NCI-H748 treated with DMSO at 0.1 percent for 48 hours (cell line): ENCODE measurements around the gene MED12L.

Experiments
- DNase-seq: peaks from one replicate; lab custom pipeline; 2025; lab: John Stamatoyannopoulos, UW

Gene MED12L

DNA sequence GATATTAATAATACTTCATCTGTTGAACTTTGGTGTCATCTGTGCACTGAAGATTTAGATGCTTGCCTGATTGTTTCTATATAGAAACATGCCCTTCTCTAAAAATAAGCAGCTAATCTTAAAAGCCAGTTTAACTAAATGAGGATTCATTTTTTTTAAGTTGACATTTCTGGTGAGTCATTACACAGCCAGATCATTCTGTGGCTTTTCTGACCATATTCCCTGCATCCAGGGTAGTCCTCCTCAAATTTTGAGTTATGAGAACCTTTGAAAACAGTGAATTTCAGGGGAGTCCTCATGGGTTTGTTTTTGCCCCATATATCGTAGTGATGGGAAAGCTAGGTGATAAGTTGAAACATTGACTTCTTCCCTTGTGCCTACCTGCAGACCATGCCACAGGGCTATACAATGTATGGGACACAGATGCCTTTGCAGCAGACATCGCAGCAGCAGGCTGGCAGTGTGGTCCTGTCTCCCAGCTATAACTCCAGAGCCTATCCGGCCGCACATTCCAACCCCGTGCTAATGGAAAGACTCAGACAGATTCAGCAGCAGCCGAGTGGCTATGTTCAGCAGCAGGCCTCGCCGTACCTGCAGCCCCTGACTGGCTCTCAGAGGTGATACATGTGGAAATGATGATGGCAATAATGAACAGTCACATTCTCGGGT is 325.6 kb downstream of the MED12L start:
- no peak for DNase-seq

DNA sequence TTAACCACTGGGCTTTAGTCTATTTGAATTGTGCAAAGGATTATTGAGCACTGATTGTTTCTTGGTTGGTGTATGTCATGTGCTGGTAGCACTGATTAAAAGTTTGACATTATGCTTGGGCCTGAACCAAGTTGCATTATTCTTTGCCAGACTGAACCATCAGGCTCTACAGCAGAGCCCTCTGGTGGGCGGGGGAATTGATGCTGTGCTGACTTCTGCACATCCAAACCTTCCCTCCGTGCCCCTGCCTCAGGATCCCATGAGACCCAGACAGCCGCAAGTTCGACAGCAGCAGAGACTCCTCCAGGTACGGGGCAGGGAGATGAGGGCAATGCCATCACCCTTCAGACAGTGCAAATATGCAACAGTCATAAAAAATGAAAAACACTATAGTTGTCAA is 327.5 kb downstream of the MED12L start:
- no peak for DNase-seq

DNA sequence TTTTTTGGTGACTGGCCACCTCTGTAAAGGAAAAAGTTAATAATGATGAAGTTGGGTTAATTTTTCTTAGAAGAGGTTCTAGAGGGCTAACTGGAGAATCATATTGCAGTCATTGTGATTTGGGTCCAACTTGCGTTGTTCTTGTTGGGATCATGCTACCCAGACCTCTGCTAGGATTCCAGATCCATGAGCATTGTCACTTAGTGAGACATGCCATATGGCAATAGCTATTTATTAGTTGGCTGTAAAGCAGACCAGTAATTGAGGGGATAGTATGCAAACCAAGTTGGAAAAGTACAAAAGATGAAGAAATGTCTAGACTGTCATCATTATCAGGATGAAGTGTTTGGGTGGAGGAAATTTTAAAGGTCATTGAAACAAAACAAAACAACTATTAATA is 329.8 kb downstream of the MED12L start:
- DNase-seq: no peak

DNA sequence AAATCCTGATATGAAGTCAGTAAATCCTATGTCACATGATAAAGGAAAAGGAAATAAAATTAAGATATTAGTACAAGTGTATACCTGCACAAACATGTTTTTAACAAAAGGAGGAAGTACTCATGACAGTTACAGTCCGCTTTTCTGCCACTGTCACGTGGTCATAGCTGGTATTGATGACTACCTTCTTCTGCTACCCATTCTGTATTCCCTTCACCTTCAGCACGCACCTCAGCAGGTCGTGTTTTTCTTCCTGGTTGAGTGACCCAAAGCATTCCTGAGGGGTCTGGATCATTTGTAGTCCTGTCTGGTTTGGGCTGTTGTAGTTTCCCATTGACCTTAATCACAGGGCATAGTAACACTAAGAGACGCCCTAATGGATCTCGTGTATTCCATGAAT is 334.3 kb downstream of the MED12L start:
- no peak for DNase-seq

DNA sequence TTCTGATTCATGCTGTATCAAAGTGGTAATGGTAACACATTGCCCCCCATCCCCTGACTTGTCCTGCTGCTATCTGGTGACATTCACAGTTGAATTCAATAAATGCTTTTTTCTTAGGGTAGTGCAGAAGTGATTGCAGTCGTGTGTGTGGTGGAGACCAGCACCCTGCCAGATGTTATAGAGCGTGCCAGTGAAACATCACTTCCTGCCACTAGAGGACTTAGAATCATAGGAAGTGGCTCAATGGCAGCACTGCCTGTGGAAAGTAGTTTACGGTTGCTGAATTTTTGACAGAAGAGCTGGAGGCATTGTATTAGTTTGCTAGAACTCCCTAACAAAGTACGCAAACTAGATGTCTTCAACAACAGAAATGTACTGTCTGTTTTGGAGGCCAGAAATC is 336.5 kb downstream of the MED12L start:
- DNase-seq: no peak

DNA sequence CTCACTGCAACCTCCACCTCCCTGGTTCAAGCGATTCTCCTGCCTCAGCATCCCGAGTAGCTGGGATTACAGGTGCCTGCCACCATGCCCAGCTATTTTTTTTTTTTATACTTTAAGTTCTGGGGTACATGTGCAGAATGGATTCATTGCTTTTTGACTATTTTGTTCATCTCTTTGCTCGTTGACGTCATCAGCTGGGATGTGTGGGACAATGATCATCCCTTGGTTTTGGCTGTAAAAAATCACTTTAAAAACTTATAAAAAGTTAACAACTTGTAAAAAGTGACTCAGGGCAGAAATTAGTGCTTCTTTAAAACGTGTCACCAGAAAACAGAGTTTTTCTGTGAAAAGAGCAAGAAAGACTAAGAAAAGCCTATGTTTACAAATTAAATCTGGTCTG is 337.6 kb downstream of the MED12L start:
- DNase-seq: no peak

DNA sequence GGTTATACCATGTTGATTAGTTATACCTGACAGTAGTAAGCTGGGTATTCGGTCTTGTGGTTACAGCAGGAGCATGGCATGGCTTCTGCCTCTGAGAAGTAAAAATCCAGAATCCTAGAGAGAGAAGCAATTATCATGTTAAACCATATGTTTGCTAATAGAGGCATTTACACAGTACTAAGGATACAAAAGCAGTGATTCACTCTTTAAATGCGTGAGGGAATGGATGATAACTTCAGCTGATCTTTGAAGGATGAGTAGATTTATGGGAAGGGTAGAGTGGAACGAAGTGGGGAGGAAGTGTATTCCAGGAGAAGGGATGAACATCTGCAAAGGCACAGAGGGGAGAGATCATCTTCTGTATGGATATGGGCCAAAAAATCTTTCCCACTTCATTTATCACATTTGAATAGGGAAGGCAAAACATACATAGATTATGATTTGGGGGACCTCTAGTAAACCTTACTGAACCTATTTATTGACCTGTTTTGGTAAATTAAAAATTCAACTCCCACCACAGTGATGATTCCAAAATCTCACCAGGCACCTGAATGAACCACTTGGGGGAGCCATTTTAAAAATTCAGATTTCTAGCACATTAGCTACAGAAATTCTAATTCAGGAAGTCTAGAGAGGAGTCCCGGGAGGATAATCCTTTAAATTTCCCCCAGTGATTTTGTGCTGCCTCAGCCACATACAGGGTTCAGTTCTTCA is 340.3 kb downstream of the MED12L start:
- no peak for DNase-seq

DNA sequence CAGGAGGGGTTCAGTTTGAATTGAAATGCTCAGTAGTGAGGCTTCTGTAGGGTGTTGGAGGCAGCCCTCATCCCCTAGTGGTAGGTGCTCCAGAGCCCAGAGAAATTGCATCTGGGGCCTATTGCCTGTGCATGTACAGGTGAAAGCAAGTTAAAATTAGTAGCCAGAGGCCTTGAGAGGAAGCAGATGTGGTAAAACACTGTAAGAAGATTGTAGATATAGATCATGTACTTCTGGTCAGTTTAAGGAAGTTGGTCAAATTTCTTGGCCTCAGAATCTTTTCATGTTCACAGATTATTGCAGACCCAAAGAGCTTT is 340.8 kb downstream of the MED12L start:
- no peak for DNase-seq

DNA sequence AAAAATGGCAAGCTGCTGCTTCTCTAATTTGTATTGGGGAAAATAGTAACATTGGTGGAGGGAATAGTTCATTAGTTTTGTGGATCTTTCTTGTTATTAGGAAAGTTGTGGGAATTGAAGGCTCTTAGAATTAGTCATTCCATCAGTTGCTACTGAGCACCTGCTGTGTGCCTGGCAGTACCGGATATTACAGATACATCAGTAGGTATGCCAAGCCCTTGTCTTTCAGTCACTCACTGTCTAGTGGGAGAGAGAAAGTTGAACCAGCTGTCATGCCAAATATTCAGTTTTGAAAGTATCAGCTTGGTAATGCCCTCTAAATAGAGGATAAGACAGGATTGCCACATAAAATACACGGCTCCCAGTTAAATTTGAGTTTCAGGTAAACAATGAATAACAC is 342.9 kb downstream of the MED12L start:
- DNase-seq: no peak

DNA sequence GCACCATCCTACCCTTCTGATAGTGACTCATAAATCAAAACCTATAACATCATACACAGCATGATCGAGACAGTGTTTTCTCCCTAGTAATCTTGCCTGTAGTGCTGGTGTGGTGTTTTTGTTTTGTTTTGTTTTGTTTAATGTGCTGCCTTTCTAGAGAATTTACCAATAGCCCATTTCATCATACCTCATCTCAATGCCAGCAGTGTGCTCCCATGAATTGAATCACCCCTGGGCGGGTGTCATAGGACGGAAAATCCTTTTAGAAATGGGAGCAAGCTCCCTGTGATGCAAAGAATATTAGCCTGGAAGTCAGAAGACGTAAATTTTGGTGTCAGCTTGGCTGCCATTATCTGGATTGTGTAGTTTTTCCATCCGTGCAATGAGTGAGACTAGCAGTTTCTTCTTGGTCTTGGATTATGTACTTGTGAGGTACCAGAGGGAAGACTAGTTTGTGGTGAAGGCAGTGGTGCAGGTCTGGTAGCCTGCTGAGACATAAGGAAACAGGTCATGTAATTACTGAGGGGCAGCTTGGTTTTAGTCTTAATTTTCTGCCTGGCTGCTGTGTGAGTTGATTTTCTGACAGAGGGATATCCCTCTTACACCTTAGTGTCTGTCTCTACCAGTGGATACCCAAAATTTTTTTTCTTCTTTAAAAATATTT is 345.5 kb downstream of the MED12L start:
- no peak for DNase-seq

DNA sequence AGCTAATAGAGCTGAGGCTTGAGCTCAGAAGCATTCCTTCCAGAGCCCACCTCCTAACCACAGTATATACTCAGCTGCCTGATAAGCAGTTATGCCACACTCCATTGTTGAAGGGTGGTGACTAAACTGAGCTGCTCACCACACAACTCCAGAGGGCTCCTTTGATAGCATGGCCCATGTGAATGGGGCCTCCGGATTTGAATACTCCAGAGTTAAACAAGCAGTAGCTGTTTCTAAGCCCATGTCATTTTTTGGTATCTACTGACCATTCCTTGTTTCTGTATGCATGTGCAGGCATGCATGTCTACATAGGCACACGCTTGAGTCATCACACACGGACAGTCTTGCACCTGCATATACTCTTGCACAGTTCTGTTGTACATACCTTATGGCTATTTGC is 346.5 kb downstream of the MED12L start:
- DNase-seq: no peak

DNA sequence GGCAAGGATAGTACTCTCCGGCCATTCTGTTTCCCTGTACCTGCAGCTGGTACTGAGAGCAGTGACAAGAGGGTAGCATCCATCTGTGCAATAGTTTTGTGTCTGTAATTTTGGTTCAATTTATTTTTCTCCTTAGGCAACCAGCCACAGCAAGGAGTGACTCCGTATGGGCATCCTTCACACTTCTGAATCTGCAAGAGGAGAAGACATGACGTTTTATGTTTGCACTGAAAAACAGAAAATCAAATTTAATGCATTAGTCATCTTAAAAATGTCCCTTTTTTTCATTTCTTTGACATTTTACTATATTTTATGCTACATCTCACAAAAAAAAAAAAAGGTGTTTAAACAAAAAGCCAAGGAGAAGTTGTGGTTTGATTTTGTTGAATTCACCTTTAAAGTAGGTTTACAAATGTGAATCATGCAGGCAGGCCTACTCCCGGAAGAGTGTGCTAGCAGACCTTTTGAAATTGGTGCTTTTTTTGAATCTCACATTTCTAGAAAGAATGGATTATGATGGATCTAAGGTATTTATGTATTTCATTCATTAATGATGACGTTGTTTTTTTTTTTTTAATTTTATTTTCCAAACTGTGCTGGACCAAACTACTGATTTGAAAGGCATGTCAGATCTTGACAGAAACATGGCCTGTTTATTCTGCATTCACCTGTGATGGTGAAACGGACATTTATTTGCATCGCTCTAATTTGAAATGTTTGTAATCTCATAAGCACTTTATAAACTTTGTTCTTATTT is 347.3 kb downstream of the MED12L start:
- DNase-seq: no peak

DNA sequence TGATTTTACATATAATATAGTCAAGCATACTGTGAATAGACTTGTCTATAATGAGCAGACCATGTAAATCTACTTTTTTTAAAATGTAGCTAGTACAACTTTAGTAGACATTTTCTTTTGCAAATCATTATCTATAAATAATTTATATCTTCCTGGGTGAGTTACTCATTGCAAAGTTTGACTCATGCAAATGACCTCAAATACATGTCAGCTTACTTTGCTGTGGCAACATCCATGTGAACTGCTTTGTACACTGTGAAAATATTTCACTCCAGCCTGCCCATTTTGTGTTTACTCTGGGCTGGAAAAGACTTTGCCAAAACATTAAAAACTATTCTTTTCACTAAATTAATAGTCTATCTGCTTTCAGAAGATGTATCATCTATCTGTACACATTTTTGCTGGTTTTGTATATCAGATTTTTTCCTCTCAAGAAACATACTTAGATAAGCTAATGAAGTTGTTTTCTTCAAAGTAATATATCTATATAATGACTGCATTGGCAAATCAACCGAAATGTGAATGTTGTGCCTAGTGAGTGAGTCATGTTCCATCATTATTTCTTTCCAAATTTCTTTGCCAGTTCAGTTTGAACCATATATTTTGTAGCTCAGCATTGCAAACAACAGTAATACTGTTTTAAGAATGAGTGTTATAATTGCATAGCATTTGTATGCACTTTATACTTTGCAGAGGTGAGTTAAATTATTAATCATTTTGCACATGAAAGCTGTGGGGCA is 348.9 kb downstream of the MED12L start:
- DNase-seq: no peak

DNA sequence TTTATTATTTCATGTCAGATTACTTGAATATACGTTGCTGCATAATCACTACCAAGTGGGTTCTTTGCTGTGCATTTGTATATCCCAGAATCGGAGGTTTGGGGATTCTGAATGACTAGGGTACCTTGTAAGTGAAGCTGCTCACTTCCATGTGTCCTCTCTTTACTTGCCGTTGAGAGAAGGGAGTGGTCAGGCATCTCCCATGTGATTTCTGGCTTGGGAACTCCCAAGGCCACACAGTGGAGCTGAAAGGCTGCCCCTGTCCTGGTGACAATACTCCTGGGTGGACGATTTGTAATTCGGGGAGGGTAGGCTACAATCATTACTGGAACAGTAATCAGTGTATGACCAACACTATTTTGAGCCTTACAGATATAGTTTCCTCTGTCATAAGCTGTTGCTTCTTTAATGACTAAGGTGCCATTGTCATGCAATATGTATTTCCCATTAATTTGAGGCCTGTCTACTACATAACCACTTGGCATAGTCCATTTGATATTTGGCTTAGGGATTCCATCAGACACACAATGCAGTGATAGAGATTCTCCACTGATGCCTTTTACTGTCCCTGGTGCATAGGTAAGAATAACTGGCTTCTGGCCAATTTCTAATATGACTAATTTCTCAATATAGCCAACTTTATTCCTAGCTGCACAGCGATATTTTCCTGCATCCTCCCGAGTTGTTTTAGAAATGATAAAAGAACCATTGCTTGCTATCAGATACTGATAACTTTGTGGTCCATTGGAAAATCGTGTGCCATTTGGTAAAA is 351.4 kb downstream of the MED12L start:
- DNase-seq: no peak

DNA sequence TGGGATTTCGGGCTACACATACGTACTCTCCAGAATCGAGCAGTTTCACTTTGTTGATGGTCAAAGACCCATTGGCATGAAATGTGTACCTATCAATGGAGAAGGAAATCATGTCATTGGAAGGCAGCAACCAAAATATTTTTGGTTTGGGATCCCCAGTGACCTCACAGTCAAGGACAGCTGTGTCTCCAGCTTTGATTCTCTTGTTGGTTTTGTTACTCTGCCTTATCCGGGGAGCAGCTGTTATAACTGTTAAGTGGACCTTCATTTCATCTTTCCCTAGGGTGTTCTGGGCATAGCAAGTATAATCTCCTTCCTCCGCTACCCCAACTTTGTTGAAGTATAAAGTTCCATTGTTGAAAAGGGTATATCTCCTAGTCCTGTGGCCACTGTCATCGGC is 352.4 kb downstream of the MED12L start:
- DNase-seq: no peak

DNA sequence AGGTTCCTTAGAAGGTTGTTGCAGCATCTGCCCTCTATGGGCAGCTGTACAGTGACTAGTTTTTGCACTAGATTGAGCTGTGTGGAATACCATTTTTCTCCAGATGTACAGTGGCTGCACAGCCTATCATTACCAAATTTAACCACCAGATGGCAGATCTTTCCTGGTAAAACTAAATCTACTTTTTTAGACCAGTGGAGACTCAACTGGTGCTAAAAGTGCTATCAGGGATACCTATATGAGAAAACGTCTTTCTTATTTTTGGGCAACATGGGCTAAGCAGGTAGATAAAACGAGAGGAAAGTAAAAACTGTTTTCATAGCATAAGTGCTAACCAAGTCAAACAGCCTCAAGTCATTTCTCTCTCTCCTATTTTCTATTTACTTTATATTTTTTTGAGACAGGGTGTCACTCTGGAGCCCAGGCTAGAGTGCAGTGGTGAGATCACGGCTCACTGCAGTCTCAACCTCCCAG is 354.2 kb downstream of the MED12L start:
- peak; percentile 7 for DNase-seq

DNA sequence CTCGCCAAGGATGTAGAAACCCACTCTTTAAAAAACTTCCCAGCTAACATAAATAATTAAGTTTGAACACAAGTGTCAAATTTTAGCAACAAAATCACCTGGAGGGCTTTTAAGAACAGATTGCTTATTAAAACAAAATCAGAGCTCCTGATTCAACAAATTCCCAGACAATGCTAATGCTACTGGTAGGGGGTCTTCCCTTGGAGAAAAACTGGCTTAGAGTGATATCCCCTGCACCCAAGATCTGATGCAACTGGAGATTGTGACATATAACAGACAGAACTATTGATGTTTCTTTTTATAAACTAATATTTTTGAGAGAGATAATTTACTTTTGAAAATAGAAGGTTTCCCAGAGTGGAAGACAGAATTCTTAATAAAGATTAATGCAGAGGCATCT is 355.5 kb downstream of the MED12L start:
- no peak for DNase-seq

DNA sequence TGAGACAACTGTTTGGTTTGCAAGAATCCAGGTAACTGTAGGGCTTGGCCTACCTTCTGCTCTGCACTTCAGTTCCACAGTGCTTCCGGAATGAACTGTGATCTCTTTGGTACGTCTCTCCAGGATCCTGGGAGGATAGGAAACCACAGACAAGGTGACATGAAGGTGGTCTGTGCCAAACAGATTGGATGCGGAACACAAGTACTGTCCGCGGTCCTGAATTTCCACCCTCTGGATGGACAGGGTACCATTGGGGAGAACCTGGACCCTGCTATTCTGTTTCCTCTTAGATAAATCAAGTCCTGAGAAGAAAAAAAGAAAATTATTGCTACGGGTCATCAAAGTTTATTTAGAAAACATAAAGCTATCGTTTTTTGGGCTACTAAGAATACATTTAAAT is 358.1 kb downstream of the MED12L start:
- no peak for DNase-seq

DNA sequence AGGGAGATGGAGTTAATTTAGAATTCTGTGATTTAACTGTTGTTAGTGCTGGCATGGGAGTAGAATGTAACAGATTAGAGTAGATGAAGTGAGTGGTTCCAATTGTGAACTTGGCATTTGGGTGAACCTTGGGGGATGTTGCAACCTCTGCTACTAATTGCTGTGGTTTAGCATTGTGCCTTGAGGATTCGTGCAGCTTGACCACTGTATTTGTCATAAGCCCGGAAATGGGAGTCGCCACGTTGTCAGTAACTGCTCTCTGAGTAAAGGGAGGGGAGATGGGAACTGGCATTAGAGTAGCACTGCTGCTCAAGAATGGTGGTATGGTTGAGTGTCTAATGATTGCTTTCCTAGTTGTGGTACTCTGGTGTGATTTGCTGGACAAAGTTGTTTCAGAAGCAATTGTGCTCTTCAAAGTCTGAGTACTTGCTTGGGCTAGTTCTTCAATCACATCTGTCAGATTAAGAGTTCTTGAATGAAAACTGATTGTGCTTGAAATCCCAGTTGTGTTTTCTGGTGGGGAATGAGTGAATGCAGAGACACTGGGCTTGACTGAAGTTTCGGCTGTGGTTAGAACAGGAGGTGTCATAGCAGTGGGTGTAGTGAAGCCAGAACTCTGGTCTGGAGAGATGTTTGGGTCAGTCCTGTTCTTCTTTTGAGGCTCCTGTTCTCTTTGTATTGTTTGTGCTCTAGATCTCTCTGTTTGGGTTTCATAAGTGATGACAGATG is 360.0 kb downstream of the MED12L start:
- no peak for DNase-seq

DNA sequence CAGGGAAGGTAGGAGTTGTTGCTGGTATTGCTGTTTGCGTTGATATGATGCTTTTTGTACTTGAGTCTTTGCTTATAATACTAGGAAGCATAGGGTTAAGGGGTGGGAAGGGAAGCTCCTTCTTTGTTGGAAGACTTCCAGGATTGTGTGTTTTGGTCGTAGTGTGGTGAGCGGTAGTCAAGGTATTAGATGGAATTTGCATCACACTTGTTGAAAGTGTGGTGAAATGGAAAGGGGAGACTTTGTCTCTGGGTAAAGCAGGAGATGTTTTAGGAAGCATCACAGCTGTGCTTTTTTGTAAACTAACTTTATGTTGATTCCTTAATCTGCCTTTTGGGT is 360.5 kb downstream of the MED12L start:
- DNase-seq: no peak

DNA sequence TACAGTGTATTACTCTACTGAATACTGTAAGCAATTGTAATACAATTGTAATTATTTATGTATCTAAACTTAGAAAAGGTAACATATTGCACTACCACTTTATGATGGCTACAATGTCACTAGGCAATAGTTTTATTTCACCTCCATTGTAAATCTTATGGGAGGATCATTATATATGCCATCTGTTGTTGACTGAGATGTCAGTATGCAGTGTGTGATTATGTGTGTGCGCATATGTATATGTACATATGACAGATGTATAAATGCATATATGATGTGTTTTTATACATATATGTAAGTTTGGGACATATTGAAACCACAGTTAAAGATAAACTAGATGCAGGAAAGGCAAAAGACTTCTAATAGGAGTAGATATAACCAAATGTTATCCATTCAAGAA is 366.9 kb downstream of the MED12L start:
- DNase-seq: no peak
